ENCODE measurements around the gene FAM229A. TPM values are rescaled to one million over a fixed set of nuclear protein-coding genes. Genes with fewer than 3 reads are reported as not detected.
A peak's percentile ranks its signal among the peaks of the same experiment; 100 is the strongest.
"Not testable (repeated sequence)": the region's sequence is repeated elsewhere in the genome, so short reads cannot be mapped to it uniquely, and the experiment has no call there.

FAM229A gene
- total RNA-seq: 0.22 and 0.99 TPM in 2 replicates

- peak in 1 of 2 donors; percentile 29 for DNase-seq (ENCODE audit: low read depth in 2 of 2)
Observed at GRCh38 chr1:32362474-32363313, at the start of gene FAM229A, which contains the start of gene TSSK3. Gene FAM229A (minus strand): TSS chr1:32362485. CDS start chr1:32362091, 394 bp downstream. Gene TSSK3 (plus strand): TSS chr1:32362539. CDS start chr1:32362702, 163 bp downstream.

- DNase-seq (ENCODE audit: low read depth in 2 of 2): no peak
Observed at GRCh38 chr1:32411261-32411660, 49.0 kb upstream of the FAM229A start.

- peak in 1 of 2 donors; percentile 41 for DNase-seq (ENCODE audit: low read depth in 2 of 2)
Observed at GRCh38 chr1:32406629-32407111, 44.4 kb upstream of the FAM229A start.

- DNase-seq (ENCODE audit: low read depth in 2 of 2): no peak
Observed at GRCh38 chr1:32405672-32406467, 43.6 kb upstream of the FAM229A start.

- DNase-seq (ENCODE audit: low read depth in 2 of 2): no peak
Observed at GRCh38 chr1:32404946-32405345, 42.7 kb upstream of the FAM229A start.

- peak; percentile 71 to 76 for DNase-seq (ENCODE audit: low read depth in 2 of 2)
Observed at GRCh38 chr1:32400876-32401631, 38.8 kb upstream of the FAM229A start.

- no peak for DNase-seq (ENCODE audit: low read depth in 2 of 2)
Observed at GRCh38 chr1:32399843-32400242, 37.6 kb upstream of the FAM229A start.

GRCh38 chr1:32398401-32398800 is 36.1 kb upstream of the FAM229A start:
- DNase-seq (ENCODE audit: low read depth in 2 of 2): peak in 1 of 2 donors; percentile 12

GRCh38 chr1:32396524-32396923 is 34.2 kb upstream of the FAM229A start:
- DNase-seq (ENCODE audit: low read depth in 2 of 2): not testable (repeated sequence)

GRCh38 chr1:32394890-32395432 is 32.7 kb upstream of the FAM229A start:
- no peak for DNase-seq (ENCODE audit: low read depth in 2 of 2)

- DNase-seq (ENCODE audit: low read depth in 2 of 2): peak; percentile 99 to 100
Observed at GRCh38 chr1:32394141-32394889, 32.0 kb upstream of the FAM229A start, which contains the start of gene BSDC1. Gene BSDC1 (minus strand): TSS chr1:32394441. CDS start chr1:32394414, 27 bp downstream.

- DNase-seq (ENCODE audit: low read depth in 2 of 2): no peak
Observed at GRCh38 chr1:32393832-32394140, 31.5 kb upstream of the FAM229A start.

- peak; percentile 24 to 28 for DNase-seq (ENCODE audit: low read depth in 2 of 2)
Observed at GRCh38 chr1:32393136-32393535, 30.9 kb upstream of the FAM229A start.

GRCh38 chr1:32392325-32392724 is 30.0 kb upstream of the FAM229A start:
- peak; percentile 30 to 76 for DNase-seq (ENCODE audit: low read depth in 2 of 2)

GRCh38 chr1:32390904-32391870 is 28.9 kb upstream of the FAM229A start:
- no peak for DNase-seq (ENCODE audit: low read depth in 2 of 2)

GRCh38 chr1:32388641-32389040 is 26.4 kb upstream of the FAM229A start:
- DNase-seq (ENCODE audit: low read depth in 2 of 2): no peak

- no peak for DNase-seq (ENCODE audit: low read depth in 2 of 2)
Observed at GRCh38 chr1:32386676-32387392, 24.5 kb upstream of the FAM229A start.

GRCh38 chr1:32380057-32380456 is 17.8 kb upstream of the FAM229A start:
- DNase-seq (ENCODE audit: low read depth in 2 of 2): no peak
